Neuronal stem cell (in vitro differentiated cells): ENCODE measurements around the gene BCAS3.

Experiments used
- DNase-seq: peaks from one replicate; pipeline ENCODE4 v3.0.0-alpha.2; 2013; ENCODE audit warnings: low spot score
- H2AFZ ChIP-seq: one replicate; pipeline ENCODE4 v1.6.1; 2013; ENCODE audit warnings: mild to moderate bottlenecking, low read length, inconsistent platforms
- H2AK5ac ChIP-seq: 2 replicates; pipeline ENCODE4 v1.6.1; 2013; ENCODE audit warnings: low read depth, mild to moderate bottlenecking, inconsistent platforms, low read length, moderate library complexity, mixed read lengths
- H2BK120ac ChIP-seq: 2 replicates; pipeline ENCODE4 v1.6.1; 2013; ENCODE audit warnings: low read depth, mild to moderate bottlenecking, inconsistent platforms, low read length, moderate library complexity, mixed read lengths
- H2BK12ac ChIP-seq: one replicate; pipeline ENCODE4 v1.6.1; 2013; ENCODE audit warnings: low read length, inconsistent platforms
- H2BK15ac ChIP-seq: 2 replicates; pipeline ENCODE4 v1.6.1; 2013; ENCODE audit warnings: mild to moderate bottlenecking, low read length, inconsistent platforms, mixed read lengths
- H2BK5ac ChIP-seq: one replicate; pipeline ENCODE4 v1.6.1; 2013; ENCODE audit warnings: inconsistent platforms, mild to moderate bottlenecking, low read length, moderate library complexity
- H3K14ac ChIP-seq: one replicate; pipeline ENCODE4 v1.6.1; 2013; ENCODE audit warnings: low read length, inconsistent platforms
- H3K18ac ChIP-seq: 2 replicates; pipeline ENCODE4 v1.6.1; 2013; ENCODE audit warnings: low read length, inconsistent platforms
- H3K23ac ChIP-seq: 2 replicates; pipeline ENCODE4 v1.6.1; 2013; ENCODE audit warnings: low read depth, mild to moderate bottlenecking, mixed read lengths, low read length, inconsistent platforms; ENCODE audit not compliant: poor library complexity
- H3K27ac ChIP-seq: replicated peaks from 3 replicates; pipeline ENCODE4 v1.5.1; 2013; ENCODE audit warnings: low read length, inconsistent platforms
- H3K27me3 ChIP-seq, 3 experiments: 2 replicates each; pipeline ENCODE4 v1.6.1; 2013; ENCODE audit warnings: low read length in 3 of 3, mild to moderate bottlenecking in 2 of 3, inconsistent platforms in 1 of 3, low read depth in 1 of 3, mixed read lengths in 1 of 3, moderate library complexity in 1 of 3; ENCODE audit not compliant: control insufficient read depth in 3 of 3, insufficient read depth in 3 of 3
- H3K36me3 ChIP-seq, 2 donors: replicated peaks in 1 of 2; 2 replicates each; pipeline ENCODE4 v1.6.1; 2013; ENCODE audit warnings: low read length in 2 of 2; ENCODE audit not compliant: control insufficient read depth in 2 of 2, insufficient read depth in 2 of 2
- H3K4ac ChIP-seq: 2 replicates; pipeline ENCODE4 v1.6.1; 2013; ENCODE audit warnings: inconsistent platforms, mild to moderate bottlenecking, low read length, moderate library complexity
- H3K4me1 ChIP-seq, 2 donors: 1 replicate in 1 of 2; 2 replicates in 1 of 2; pipeline ENCODE4 v1.6.1; 2013; ENCODE audit warnings: low read length in 2 of 2, low read depth in 1 of 2; ENCODE audit not compliant: control insufficient read depth in 2 of 2, insufficient read depth in 1 of 2
- H3K4me2 ChIP-seq: one replicate; pipeline ENCODE4 v1.6.1; 2013; ENCODE audit warnings: mild to moderate bottlenecking, low read length, inconsistent platforms; ENCODE audit not compliant: insufficient read depth, poor library complexity, severe bottlenecking
- H3K4me3 ChIP-seq, 2 donors: 2 replicates each; pipeline ENCODE4 v1.5.1; 2013; ENCODE audit warnings: low read length in 2 of 2, mild to moderate bottlenecking in 2 of 2, inconsistent platforms in 1 of 2, moderate library complexity in 1 of 2
- H3K79me1 ChIP-seq: one replicate; pipeline ENCODE4 v1.6.1; 2013; ENCODE audit warnings: low read depth, mild to moderate bottlenecking, inconsistent platforms, low read length, moderate library complexity
- H3K9ac ChIP-seq: one replicate; pipeline ENCODE4 v1.6.1; 2013; ENCODE audit warnings: mild to moderate bottlenecking, low read depth, low read length, inconsistent platforms; ENCODE audit not compliant: poor library complexity
- H3K9me3 ChIP-seq, 2 donors: replicated peaks in 1 of 2; 2 replicates each; pipeline versions ENCODE3 to v1.6.1; 2013; ENCODE audit warnings: low read length in 2 of 2, mild to moderate bottlenecking in 2 of 2, inconsistent platforms in 1 of 2, low read depth in 1 of 2, mixed read lengths in 1 of 2, moderate library complexity in 1 of 2; ENCODE audit not compliant: control insufficient read depth in 2 of 2, insufficient read depth in 1 of 2
- H4K8ac ChIP-seq: one replicate; pipeline ENCODE4 v1.6.1; 2013; ENCODE audit warnings: low read depth, mild to moderate bottlenecking, inconsistent platforms, low read length, moderate library complexity
- H4K91ac ChIP-seq: one replicate; pipeline ENCODE4 v1.6.1; 2013; ENCODE audit warnings: low read length, low read depth, mild to moderate bottlenecking, inconsistent platforms; ENCODE audit not compliant: poor library complexity
- WGBS, 2 donors: extraction: QIAGEN DNeasy Blood & Tissue Kit; methylation state at CpG; one replicate each; pipeline ENCODE4 v1.1.7; 2013; ENCODE audit warnings: missing lambda C conversion rate in 2 of 2, mixed read lengths in 1 of 2; ENCODE audit not compliant: insufficient read length in 2 of 2, insufficient replicate concordance in 1 of 2; ENCODE audit errors: extremely low coverage in 2 of 2; 5-methylcytosine and 5-hydroxymethylcytosine counted together

Gene BCAS3

GRCh38 chr17:61196302-61196704 lies 518.7 kb downstream of the BCAS3 start:
- Histone ChIP-seq H2BK5ac (no peak overlapping the region), H3K4me1 (no peaks in the 10 kb centered on the region), H3K79me1 (no peaks in the 10 kb centered on the region), H3K9ac (no peak overlapping the region), H4K91ac (no peak overlapping the region), H3K4ac (no peak overlapping the region), H2BK15ac (no peak overlapping the region), H3K23ac (no peak overlapping the region), H2BK12ac (no peak overlapping the region), H3K4me2 (no peak overlapping the region), H3K9me3 (peaks cover 0 to 4% of the 10 kb centered on the region in 2 donors), H2BK120ac (no peak overlapping the region), H3K4me3 (no peak overlapping the region), H3K14ac (no peak overlapping the region), H2AFZ (no peak overlapping the region), H3K27me3 (no peaks in the 10 kb centered on the region), H3K18ac (no peak overlapping the region), H3K27ac (no peak overlapping the region), H3K36me3 (no peaks in the 10 kb centered on the region), H2AK5ac (no peak overlapping the region), H4K8ac (no peak overlapping the region)
- WGBS, 2 donors = no CpG with 5 or more reads among the region's 7 CpGs
- DNase-seq = no peak

GRCh38 chr17:61196799-61197198 lies 519.1 kb downstream of the BCAS3 start:
- Histone ChIP-seq H2AK5ac (no peak overlapping the region), H3K23ac (no peak overlapping the region), H2BK120ac (no peak overlapping the region), H3K36me3 (no peaks in the 10 kb centered on the region), H4K8ac (no peak overlapping the region), H4K91ac (no peak overlapping the region), H2BK12ac (no peak overlapping the region), H3K79me1 (no peaks in the 10 kb centered on the region), H3K18ac (no peak overlapping the region), H3K27ac (no peak overlapping the region), H3K4me1 (no peaks in the 10 kb centered on the region), H3K9ac (no peak overlapping the region), H3K9me3 (peaks cover 0 to 4% of the 10 kb centered on the region in 2 donors), H2BK5ac (no peak overlapping the region), H3K4ac (no peak overlapping the region), H3K14ac (no peak overlapping the region), H3K27me3 (no peaks in the 10 kb centered on the region), H3K4me2 (no peak overlapping the region), H2BK15ac (no peak overlapping the region), H3K4me3 (no peak overlapping the region), H2AFZ (no peak overlapping the region)
- WGBS, 2 donors = no CpG with 5 or more reads among the region's 3 CpGs
- DNase-seq = no peak

GRCh38 chr17:61199431-61200338 lies 522.0 kb downstream of the BCAS3 start:
- Histone ChIP-seq H3K79me1 (no peaks in the 10 kb centered on the region), H3K18ac (no peak overlapping the region), H3K4me2 (no peak overlapping the region), H3K36me3 (no peaks in the 10 kb centered on the region), H3K4me3 (no peak overlapping the region), H2AK5ac (no peak overlapping the region), H2BK12ac (no peak overlapping the region), H3K23ac (no peak overlapping the region), H3K9me3 (no peaks in the 10 kb centered on the region), H2BK5ac (no peak overlapping the region), H2BK15ac (no peak overlapping the region), H3K14ac (no peak overlapping the region), H3K27ac (no peak overlapping the region), H4K91ac (no peak overlapping the region), H2BK120ac (no peak overlapping the region), H3K4ac (no peak overlapping the region), H3K4me1 (peaks cover 5 to 7% of the 10 kb centered on the region in 2 donors), H2AFZ (no peak overlapping the region), H3K27me3 (no peaks in the 10 kb centered on the region), H4K8ac (no peak overlapping the region), H3K9ac (no peak overlapping the region)
- no peak for DNase-seq
- no CpG with 5 or more reads among the region's 4 CpGs for WGBS, 2 donors

- no peak overlapping the region for H2AK5ac ChIP-seq
- H2BK15ac ChIP-seq = no peak overlapping the region
- WGBS, 2 donors = no CpG with 5 or more reads among the region's 8 CpGs
- H3K4me1 ChIP-seq = peaks cover 5 to 7% of the 10 kb centered on the region in 2 donors
- no peak overlapping the region for H2BK5ac ChIP-seq
- no peak overlapping the region for H3K9ac ChIP-seq
- no peaks in the 10 kb centered on the region for H3K27me3 ChIP-seq
- no peak overlapping the region for H3K4me2 ChIP-seq
- H2BK120ac ChIP-seq = no peak overlapping the region
- H3K27ac ChIP-seq = no peak overlapping the region
- no peaks in the 10 kb centered on the region for H3K36me3 ChIP-seq
- H3K4me3 ChIP-seq = no peak overlapping the region
- no peak overlapping the region for H4K91ac ChIP-seq
- no peak overlapping the region for H2AFZ ChIP-seq
- no peak overlapping the region for H3K4ac ChIP-seq
- H3K23ac ChIP-seq = no peak overlapping the region
- no peak overlapping the region for H2BK12ac ChIP-seq
- no peak overlapping the region for H3K14ac ChIP-seq
- H3K79me1 ChIP-seq = no peaks in the 10 kb centered on the region
- H4K8ac ChIP-seq = no peak overlapping the region
- no peak for DNase-seq
- H3K18ac ChIP-seq = no peak overlapping the region
- H3K9me3 ChIP-seq = no peaks in the 10 kb centered on the region
Measured at GRCh38 chr17:61200339-61200715, 522.7 kb downstream of the BCAS3 start.
